Measurements from ENCODE around the gene MTF1. TPM values are rescaled to one million over a fixed set of nuclear protein-coding genes. Genes with fewer than 3 reads are reported as not detected.
"Not testable (repeated sequence)": the region's sequence is repeated elsewhere in the genome, so short reads cannot be mapped to it uniquely, and the experiment has no call there.

The MTF1 gene
- total RNA-seq (3.1 and 4.5 TPM in 2 replicates), polyA plus RNA-seq (8.4 and 8.8 TPM in 2 replicates), polyA minus RNA-seq (ENCODE audit: low replicate concordance) (7.2 and 12.3 TPM in 2 replicates)
- polyA plus RNA-seq (2012): 5.4 and 7.5 TPM in 2 replicates

GRCh38 chr1:37859507-37860345 lies at the start of gene MTF1:
TSS of gene MTF1 (minus strand) at chr1:37859592. CDS start at chr1:37857658, 1,934 bp downstream.
- Histone ChIP-seq H4K20me1 (ENCODE audit: control insufficient read depth, extremely low read depth, insufficient read depth, low read length) (no peaks in the 10 kb centered on the region), H2AFZ (ENCODE audit: low read length) (peak within 1 kb of the TSS; percentile 72), H3K4me2 (ENCODE audit: extremely low read depth, insufficient read depth, low read length) (peak within 1 kb of the TSS; percentile 79), H3K27ac (ENCODE audit: insufficient read depth, low read length) (peak within 1 kb of the TSS; percentile 92), H3K9me3 (ENCODE audit: control insufficient read depth, insufficient read depth, low read depth, low read length) (no peaks in the 10 kb centered on the region), H3K4me3 (replicated peaks in 1 of 4; ENCODE audit: control extremely low read depth in 1 of 4, insufficient read depth in 1 of 4, low read depth in 3 of 4, low read length in 4 of 4) (peak within 1 kb of the TSS; percentile 87 to 99 (median 96)), H3K9ac (ENCODE audit: insufficient read depth, low read length) (peak within 1 kb of the TSS; percentile 86), H3K4me1 (ENCODE audit: control insufficient read depth, extremely low read depth, insufficient read depth, low read length) (no peaks in the 10 kb centered on the region), H3K27me3 (ENCODE audit: control insufficient read depth, insufficient read depth, low read length) (no peaks in the 10 kb centered on the region), H3K36me3 (ENCODE audit: control insufficient read depth, insufficient read depth, low read length) (peaks cover 8% of the 10 kb centered on the region), H3K79me2 (ENCODE audit: control insufficient read depth, insufficient read depth, low read length) (peaks cover 27% of the 10 kb centered on the region)
- TF ChIP-seq CTCF (conservative IDR thresholded peaks at IDR 0.05 in 1 of 2, IDR thresholded peaks at IDR 0.05 in 1 of 2; ENCODE audit: low read depth in 1 of 2, low read length in 2 of 2): peak; percentile 74 to 78
- TF ChIP-seq EZH2 (IDR thresholded peaks at IDR 0.05; ENCODE audit: low read length, missing control alignments): no peak
- peak; percentile 96 for DNase-seq (ENCODE audit: low read depth in 2 of 2)

GRCh38 chr1:37908531-37908930 lies 49.1 kb upstream of the MTF1 start:
- H3K27me3 ChIP-seq (ENCODE audit: control insufficient read depth, insufficient read depth, low read length); H4K20me1 ChIP-seq (ENCODE audit: control insufficient read depth, extremely low read depth, insufficient read depth, low read length); H3K79me2 ChIP-seq (ENCODE audit: control insufficient read depth, insufficient read depth, low read length); H3K36me3 ChIP-seq (ENCODE audit: control insufficient read depth, insufficient read depth, low read length); H3K4me3 ChIP-seq (replicated peaks in 1 of 4; ENCODE audit: control extremely low read depth in 1 of 4, insufficient read depth in 1 of 4, low read depth in 3 of 4, low read length in 4 of 4); H3K4me2 ChIP-seq (ENCODE audit: extremely low read depth, insufficient read depth, low read length); H3K9ac ChIP-seq (ENCODE audit: insufficient read depth, low read length); H3K4me1 ChIP-seq (ENCODE audit: control insufficient read depth, extremely low read depth, insufficient read depth, low read length); DNase-seq (ENCODE audit: low read depth in 2 of 2); H3K27ac ChIP-seq (ENCODE audit: insufficient read depth, low read length); H3K9me3 ChIP-seq (ENCODE audit: control insufficient read depth, insufficient read depth, low read depth, low read length); H2AFZ ChIP-seq (ENCODE audit: low read length): not testable (repeated sequence)

- not testable (repeated sequence) for H3K27me3 ChIP-seq (ENCODE audit: control insufficient read depth, insufficient read depth, low read length); H4K20me1 ChIP-seq (ENCODE audit: control insufficient read depth, extremely low read depth, insufficient read depth, low read length); H3K27ac ChIP-seq (ENCODE audit: insufficient read depth, low read length); H3K9me3 ChIP-seq (ENCODE audit: control insufficient read depth, insufficient read depth, low read depth, low read length); H3K4me3 ChIP-seq (replicated peaks in 1 of 4; ENCODE audit: control extremely low read depth in 1 of 4, insufficient read depth in 1 of 4, low read depth in 3 of 4, low read length in 4 of 4); H3K36me3 ChIP-seq (ENCODE audit: control insufficient read depth, insufficient read depth, low read length); H3K9ac ChIP-seq (ENCODE audit: insufficient read depth, low read length); H2AFZ ChIP-seq (ENCODE audit: low read length); H3K4me1 ChIP-seq (ENCODE audit: control insufficient read depth, extremely low read depth, insufficient read depth, low read length); H3K79me2 ChIP-seq (ENCODE audit: control insufficient read depth, insufficient read depth, low read length); H3K4me2 ChIP-seq (ENCODE audit: extremely low read depth, insufficient read depth, low read length)
- peak in 1 of 2 donors; percentile 28 for DNase-seq (ENCODE audit: low read depth in 2 of 2)
These were observed 48.2 kb upstream of the MTF1 start for GRCh38 chr1:37907416-37908125.

- not testable (repeated sequence) for H2AFZ ChIP-seq (ENCODE audit: low read length); DNase-seq (ENCODE audit: low read depth in 2 of 2); H3K4me3 ChIP-seq (replicated peaks in 1 of 4; ENCODE audit: control extremely low read depth in 1 of 4, insufficient read depth in 1 of 4, low read depth in 3 of 4, low read length in 4 of 4); H3K36me3 ChIP-seq (ENCODE audit: control insufficient read depth, insufficient read depth, low read length); H3K9me3 ChIP-seq (ENCODE audit: control insufficient read depth, insufficient read depth, low read depth, low read length); H3K27me3 ChIP-seq (ENCODE audit: control insufficient read depth, insufficient read depth, low read length); H3K4me1 ChIP-seq (ENCODE audit: control insufficient read depth, extremely low read depth, insufficient read depth, low read length); H3K9ac ChIP-seq (ENCODE audit: insufficient read depth, low read length); H3K4me2 ChIP-seq (ENCODE audit: extremely low read depth, insufficient read depth, low read length); H4K20me1 ChIP-seq (ENCODE audit: control insufficient read depth, extremely low read depth, insufficient read depth, low read length); H3K27ac ChIP-seq (ENCODE audit: insufficient read depth, low read length); H3K79me2 ChIP-seq (ENCODE audit: control insufficient read depth, insufficient read depth, low read length)
These were observed 47.2 kb upstream of the MTF1 start for GRCh38 chr1:37906591-37906990.

Measured in fibroblast of lung (primary cell).